ACC112 (cell line): ENCODE measurements around the gene TOP3B.
"Not testable (repeated sequence)": the region's sequence is repeated elsewhere in the genome, so short reads cannot be mapped to it uniquely, and the experiment has no call there.

Source experiments
- H2AFZ ChIP-seq: fragments of 200-600 bp; sonication (generic); one replicate; pipeline ENCODE4 v1.6.0; 2017; ENCODE audit warnings: antibody characterized with exemption, low read length; ENCODE audit not compliant: unreplicated experiment
- H3K27ac ChIP-seq: fragments of 200-600 bp; sonication (generic); 2 replicates; pipeline ENCODE4 v1.5.1; 2014; ENCODE audit warnings: low read depth, mild to moderate bottlenecking, antibody characterized with exemption, low read length, moderate library complexity
- H3K27me3 ChIP-seq: fragments of 200-600 bp; sonication (generic); 2 replicates; pipeline ENCODE4 v1.6.1; 2014; ENCODE audit warnings: mild to moderate bottlenecking, antibody characterized with exemption, low read length, moderate library complexity, mixed read lengths; ENCODE audit not compliant: insufficient read depth
- H3K36me3 ChIP-seq: fragments of 200-600 bp; sonication (generic); 2 replicates; pipeline ENCODE4 v1.6.1; 2016; ENCODE audit warnings: mild to moderate bottlenecking, antibody characterized with exemption, low read length, moderate library complexity, mixed read lengths; ENCODE audit not compliant: insufficient read depth
- H3K4me1 ChIP-seq: fragments of 200-600 bp; sonication (generic); one replicate; pipeline ENCODE4 v1.6.1; 2016; ENCODE audit warnings: low read length, mixed read lengths; ENCODE audit not compliant: insufficient read depth, unreplicated experiment, control insufficient read depth
- H3K4me3 ChIP-seq: fragments of 200-600 bp; sonication (generic); 2 replicates; pipeline ENCODE4 v1.5.1; 2014; ENCODE audit warnings: mild to moderate bottlenecking, low read depth, low read length
- H3K79me2 ChIP-seq: fragments of 200-600 bp; sonication (generic); one replicate; pipeline ENCODE4 v1.6.0; 2016; ENCODE audit warnings: low read length; ENCODE audit not compliant: control insufficient read depth, unreplicated experiment, insufficient read depth

TOP3B gene

GRCh38 chr22:21920341-21921183 is 62.0 kb downstream of the TOP3B start:
- Histone ChIP-seq H3K4me3 (no peak overlapping the region), H3K36me3 (no peaks in the 10 kb centered on the region), H3K4me1 (no peaks in the 10 kb centered on the region), H3K79me2 (no peaks in the 10 kb centered on the region), H3K27ac (no peak overlapping the region), H2AFZ (no peak overlapping the region), H3K27me3 (no peaks in the 10 kb centered on the region)

- Histone ChIP-seq H3K27me3 (no peaks in the 10 kb centered on the region), H3K27ac (no peak overlapping the region), H3K79me2 (no peaks in the 10 kb centered on the region), H3K4me1 (no peaks in the 10 kb centered on the region), H3K4me3 (no peak overlapping the region), H3K36me3 (no peaks in the 10 kb centered on the region), H2AFZ (no peak overlapping the region)
Measured at GRCh38 chr22:21919526-21920307, 62.9 kb downstream of the TOP3B start.

- H3K79me2 ChIP-seq = no peaks in the 10 kb centered on the region
Measured at GRCh38 chr22:21918466-21919185, 64.0 kb downstream of the TOP3B start.

GRCh38 chr22:21917959-21918261 is 64.7 kb downstream of the TOP3B start:
- H3K36me3 ChIP-seq = no peaks in the 10 kb centered on the region
- H3K4me1 ChIP-seq = no peaks in the 10 kb centered on the region
- H3K4me3 ChIP-seq = no peak overlapping the region
- H2AFZ ChIP-seq = no peak overlapping the region
- no peaks in the 10 kb centered on the region for H3K27me3 ChIP-seq
- H3K27ac ChIP-seq = no peak overlapping the region
- H3K79me2 ChIP-seq = no peaks in the 10 kb centered on the region

More at GRCh38 chr22:21918466-21919185, 64.0 kb downstream of the TOP3B start:
- Histone ChIP-seq H3K4me3 (no peak overlapping the region), H3K4me1 (no peaks in the 10 kb centered on the region), H3K27me3 (no peaks in the 10 kb centered on the region), H3K27ac (no peak overlapping the region), H3K36me3 (no peaks in the 10 kb centered on the region), H2AFZ (no peak overlapping the region)

GRCh38 chr22:21917181-21917958 is 65.2 kb downstream of the TOP3B start:
- no peaks in the 10 kb centered on the region for H3K27me3 ChIP-seq
- no peak overlapping the region for H3K4me3 ChIP-seq
- H3K27ac ChIP-seq = no peak overlapping the region
- no peak overlapping the region for H2AFZ ChIP-seq
- H3K4me1 ChIP-seq = no peaks in the 10 kb centered on the region
- H3K36me3 ChIP-seq = no peaks in the 10 kb centered on the region
- no peaks in the 10 kb centered on the region for H3K79me2 ChIP-seq

- H3K36me3 ChIP-seq = no peaks in the 10 kb centered on the region
- no peaks in the 10 kb centered on the region for H3K4me1 ChIP-seq
- H3K79me2 ChIP-seq = no peaks in the 10 kb centered on the region
- H3K27ac ChIP-seq = no peak overlapping the region
- H3K27me3 ChIP-seq = no peaks in the 10 kb centered on the region
- H3K4me3 ChIP-seq = no peak overlapping the region
- H2AFZ ChIP-seq = no peak overlapping the region
Measured at GRCh38 chr22:21916309-21916918, 66.2 kb downstream of the TOP3B start.

- Histone ChIP-seq H3K4me1 (no peaks in the 10 kb centered on the region), H3K27ac (no peak overlapping the region), H3K36me3 (no peaks in the 10 kb centered on the region)
Measured at GRCh38 chr22:21915624-21916308, 66.8 kb downstream of the TOP3B start.

GRCh38 chr22:21914033-21914642 is 68.4 kb downstream of the TOP3B start:
- H3K27ac ChIP-seq, H3K4me3 ChIP-seq, H3K4me1 ChIP-seq, H3K36me3 ChIP-seq, H3K79me2 ChIP-seq, H3K27me3 ChIP-seq, H2AFZ ChIP-seq: not testable (repeated sequence)

More at GRCh38 chr22:21915624-21916308, 66.8 kb downstream of the TOP3B start:
- H3K4me3 ChIP-seq = no peak overlapping the region
- no peaks in the 10 kb centered on the region for H3K27me3 ChIP-seq
- no peak overlapping the region for H2AFZ ChIP-seq
- H3K79me2 ChIP-seq = no peaks in the 10 kb centered on the region

DNA sequence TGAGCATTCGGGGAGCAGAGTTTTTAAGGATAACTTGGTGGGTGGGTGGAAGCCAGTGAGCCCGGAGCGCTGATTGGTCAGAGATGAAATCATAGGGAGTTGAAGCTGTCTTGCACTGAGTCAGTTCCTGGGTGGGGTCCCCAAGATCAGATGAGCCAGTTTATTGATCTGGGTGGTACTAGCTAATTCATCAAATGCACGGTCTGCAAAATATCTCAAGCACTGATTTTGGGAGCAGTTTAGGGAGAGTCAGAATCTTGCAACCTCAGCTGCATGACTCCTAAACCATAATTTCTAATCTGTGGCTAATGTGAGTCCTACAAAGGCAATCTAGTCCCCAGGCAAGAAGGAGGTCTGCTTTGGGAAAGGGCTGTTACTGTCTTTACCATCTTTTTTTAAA is 72.2 kb downstream of the TOP3B start:
- not testable (repeated sequence) for H2AFZ ChIP-seq, H3K27me3 ChIP-seq, H3K4me3 ChIP-seq, H3K36me3 ChIP-seq, H3K79me2 ChIP-seq, H3K4me1 ChIP-seq, H3K27ac ChIP-seq
